RCC 7860 (cell line): ENCODE measurements around the gene MYO18B.
"Not testable (repeated sequence)": the region's sequence is repeated elsewhere in the genome, so short reads cannot be mapped to it uniquely, and the experiment has no call there.

Source experiments
- DNase-seq: peaks from one replicate; pipeline ENCODE4 v3.0.0-alpha.2; 2015; ENCODE audit warnings: low spot score
- FAIRE-seq: peaks from 2 replicates; lab custom pipeline; 2012; peaks lifted over from hg19 to GRCh38; lab: Jason Lieb, UNC

The MYO18B gene

DNA sequence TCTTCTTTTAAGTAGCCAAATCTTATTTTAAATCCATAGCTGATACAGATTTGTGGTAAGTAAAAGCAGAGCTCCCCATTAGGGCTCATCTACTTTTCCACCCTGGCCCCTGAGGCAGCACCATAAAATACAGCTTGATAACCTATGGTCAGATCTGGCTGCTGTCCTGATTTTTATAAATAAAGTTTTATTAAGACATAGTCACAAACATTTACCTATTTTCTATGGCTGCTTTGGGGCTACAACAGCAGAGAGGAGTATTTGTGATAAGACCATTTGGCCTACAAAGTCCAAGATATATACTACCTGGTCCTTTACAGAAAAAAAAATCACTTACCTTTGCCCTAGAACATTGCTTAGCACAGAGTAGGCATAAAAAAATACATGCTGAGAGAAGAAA is 227.3 kb downstream of the MYO18B start:
- FAIRE-seq (no peak), DNase-seq (no peak)

DNA sequence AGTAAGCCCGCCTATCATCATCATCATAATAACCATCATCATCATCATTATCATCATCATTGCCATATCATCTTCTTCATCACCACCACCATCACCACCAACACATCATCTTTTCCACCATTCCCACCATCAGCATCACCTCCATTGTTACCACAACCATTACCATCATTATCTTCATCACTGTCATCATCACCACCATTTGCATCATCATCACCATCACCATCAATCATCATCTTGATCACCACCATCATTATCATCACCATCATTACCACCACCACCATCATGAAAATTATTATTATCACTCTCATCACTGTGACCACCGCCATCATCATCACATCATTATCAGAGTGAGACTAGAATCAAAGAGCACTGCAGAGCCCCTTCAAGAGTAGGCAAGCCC is 227.9 kb downstream of the MYO18B start:
- FAIRE-seq (no peak), DNase-seq (no peak)

DNA sequence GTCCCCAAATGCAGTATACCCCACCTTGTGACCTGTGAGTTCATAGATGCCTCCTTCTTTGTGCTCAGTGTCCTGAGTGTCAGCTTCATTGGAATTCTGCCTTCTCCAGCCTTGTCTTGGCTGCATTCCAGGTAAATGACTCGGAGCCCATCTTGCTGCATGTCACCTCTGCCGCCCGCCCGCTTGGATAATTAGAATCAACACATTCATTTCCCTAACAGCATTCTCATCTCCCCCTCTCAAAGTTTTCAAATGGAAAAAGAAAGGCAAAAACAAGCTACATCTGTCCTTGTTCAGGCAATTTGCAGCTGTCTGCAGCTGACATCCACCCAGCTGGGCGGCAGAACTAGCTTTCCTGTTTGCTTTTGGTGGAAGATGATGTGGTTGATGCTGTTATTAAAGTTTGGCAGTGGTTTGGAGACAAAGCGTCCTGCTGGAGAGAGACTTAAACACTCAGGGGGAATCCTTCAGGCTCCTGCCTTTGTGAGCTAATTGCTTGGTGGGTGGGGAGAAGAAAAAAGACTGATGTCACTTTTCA is 228.5 kb downstream of the MYO18B start:
- no peak for FAIRE-seq
- DNase-seq: no peak

DNA sequence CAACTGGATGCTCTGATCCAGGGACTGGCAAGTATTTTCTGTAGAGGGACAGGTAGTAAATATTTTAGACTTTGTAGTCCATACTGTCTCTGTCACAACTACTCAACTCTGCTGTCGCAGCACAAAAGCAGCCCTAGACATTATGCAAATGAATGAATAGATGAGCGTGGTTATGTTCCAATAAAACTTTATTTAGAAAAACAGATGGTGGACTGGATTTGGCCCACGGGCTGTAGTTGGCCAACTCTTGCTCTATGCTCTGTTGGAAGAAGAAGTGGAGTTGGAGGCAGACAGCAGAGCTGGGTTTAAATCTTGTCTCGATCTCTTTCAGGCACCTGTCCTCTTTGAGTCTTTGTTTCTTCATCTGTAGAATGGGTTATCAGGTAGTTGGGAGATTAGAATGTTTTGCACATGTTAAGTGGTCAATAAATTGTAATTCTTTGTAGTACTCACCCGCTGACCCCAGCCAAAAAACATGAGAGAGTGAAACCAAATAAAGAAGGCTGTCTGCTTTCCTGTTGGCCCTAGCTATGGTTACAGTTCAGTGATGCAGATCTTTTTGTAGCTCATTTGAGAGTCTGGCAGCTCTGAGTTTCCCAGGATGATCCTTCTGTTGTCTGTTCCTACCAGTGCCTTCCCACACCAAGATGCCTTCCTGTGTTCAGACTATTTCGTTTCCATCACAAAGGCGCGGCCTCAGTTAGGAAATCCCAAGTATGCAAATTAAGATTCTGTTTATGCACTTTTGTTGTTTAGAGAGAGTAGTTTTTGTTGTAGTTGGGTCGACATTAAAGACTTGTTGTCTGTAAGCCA is 229.2 kb downstream of the MYO18B start:
- FAIRE-seq (no peak), DNase-seq (no peak)

DNA sequence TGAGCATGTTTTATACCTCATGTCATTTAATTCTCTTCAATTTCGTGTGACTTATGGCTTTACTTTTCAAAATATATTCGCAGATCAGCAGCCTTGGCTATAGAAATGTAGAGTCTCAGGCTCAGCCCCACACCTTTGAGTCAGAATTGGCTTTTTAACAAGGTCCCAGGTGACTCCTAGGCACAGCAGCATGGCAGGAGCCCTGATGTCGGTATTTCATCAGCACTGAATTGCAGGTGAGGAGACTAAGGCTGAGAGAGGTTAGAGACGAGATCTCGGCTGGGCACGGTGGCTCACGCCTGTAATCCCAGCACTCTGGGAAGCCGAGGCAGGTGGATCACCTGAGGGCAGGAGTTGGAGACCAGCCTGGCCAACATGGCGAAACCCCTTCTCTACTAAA is 230.4 kb downstream of the MYO18B start:
- FAIRE-seq (no peak), DNase-seq (no peak)

DNA sequence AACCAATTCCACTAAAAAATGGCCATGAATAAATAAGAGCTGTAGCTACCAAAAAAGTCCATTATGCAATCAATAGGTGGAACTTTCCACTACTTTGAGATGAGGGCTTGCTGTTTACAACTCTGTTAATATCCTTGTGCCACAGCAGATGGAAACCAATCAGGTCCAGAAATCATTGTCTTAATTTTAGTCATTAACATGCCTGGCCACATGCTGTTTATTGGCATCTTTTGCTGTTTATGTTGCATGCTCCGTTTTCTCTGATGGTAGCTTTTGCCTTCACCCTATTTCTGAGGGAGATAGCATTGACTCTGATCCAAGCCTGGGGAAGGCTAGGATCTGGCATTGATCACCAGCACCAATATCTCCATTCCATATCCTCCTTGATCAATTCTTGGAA is 234.4 kb downstream of the MYO18B start:
- no peak for FAIRE-seq
- no peak for DNase-seq

DNA sequence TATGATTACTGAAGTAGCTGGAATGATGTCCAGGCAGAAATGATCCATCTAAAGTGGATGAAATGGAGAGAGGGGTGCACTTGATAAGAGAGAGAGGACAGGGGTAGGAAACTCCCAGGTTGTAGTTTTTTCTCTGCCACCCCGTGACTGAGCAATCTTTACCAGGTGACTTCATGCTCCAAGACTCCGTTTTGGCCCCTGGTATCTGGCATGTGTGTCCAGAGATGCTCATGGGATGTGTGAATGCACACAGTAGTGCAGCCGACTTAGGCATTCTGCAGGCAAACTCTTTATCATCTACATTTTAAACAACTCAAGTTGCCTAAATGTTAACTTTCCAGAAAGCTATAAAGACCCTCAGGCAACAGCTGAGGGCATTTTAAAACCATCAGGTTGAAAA is 238.0 kb downstream of the MYO18B start:
- FAIRE-seq (no peak), DNase-seq (no peak)

DNA sequence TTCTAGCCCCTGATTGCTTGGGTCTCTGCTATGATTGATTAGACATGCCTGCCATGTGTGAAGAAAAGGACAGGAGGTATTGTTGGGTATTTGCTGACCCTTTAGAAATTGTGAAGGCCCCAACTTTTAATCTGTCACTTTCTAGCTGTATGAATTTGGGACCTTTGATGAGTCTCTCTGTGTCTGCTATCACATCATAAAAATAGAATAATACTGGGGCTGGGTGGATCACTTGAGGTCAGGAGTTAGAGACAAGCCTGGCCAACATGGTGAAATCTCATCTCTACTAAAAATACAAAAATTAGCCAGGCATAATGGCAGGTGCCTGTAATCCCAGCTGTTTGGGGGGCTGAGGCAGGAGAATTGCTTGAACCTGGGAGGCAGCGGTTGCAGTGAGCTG is 242.9 kb downstream of the MYO18B start:
- not testable (repeated sequence) for FAIRE-seq, DNase-seq

DNA sequence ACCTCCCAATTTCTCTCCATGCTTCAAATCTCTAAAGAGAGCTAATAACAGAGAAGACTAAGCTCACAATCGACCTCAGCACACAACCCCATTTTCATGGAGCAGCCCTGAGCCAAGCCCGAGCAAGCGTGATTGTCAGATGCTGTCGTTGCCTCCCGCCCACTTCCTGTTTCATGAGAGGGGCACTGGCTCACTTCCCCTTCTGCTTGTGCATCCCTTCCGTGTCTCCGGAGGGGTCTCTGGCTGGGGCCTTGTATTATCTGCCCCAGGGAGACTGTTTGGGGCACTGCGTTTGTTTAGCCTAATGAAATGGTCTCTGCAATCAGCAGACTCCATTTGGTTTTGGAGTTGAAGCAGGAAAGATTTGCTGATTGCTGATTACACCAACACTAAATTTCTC is 246.0 kb downstream of the MYO18B start:
- FAIRE-seq: no peak

DNA sequence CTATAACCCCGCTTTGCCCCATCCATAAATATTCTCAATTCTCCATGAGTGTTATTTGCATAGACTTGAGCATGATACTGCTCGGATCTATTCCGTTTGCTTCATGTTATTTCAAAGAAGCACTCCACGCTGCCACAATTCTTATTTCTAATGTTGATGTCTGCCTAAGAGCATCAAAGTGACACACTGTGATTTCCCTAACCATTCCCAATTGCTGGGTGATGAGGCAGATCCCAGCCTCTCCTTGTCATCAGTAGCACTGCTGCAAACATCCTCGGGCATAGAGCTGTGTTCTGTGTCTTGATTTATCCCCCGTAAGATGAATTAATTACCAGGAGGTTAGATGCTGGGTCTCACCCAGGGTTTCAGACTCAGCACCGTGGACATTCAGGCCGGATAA is 249.0 kb downstream of the MYO18B start:
- DNase-seq (no peak), FAIRE-seq (no peak)

More for the DNA sequence above, 246.0 kb downstream of the MYO18B start:
- DNase-seq: no peak

DNA sequence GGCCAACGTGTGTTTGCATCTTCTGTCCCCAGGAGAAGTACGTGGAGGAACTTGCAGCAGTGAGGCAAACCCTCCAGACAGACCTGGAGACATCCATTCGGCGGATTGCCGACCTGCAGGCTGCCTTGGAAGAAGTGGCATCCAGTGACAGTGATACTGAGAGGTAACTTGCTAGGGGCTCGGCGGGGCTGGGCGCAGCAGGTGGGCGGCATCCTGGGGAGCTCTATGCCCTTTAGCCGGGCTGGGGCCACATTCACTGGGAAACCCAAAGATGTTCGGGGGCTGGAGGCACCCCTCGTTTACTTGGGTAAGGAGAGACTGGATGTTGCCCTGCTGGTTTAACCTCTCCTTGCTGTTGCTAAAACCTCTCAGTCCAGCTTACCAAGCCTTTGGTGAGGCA is 250.3 kb downstream of the MYO18B start:
- DNase-seq (no peak), FAIRE-seq (no peak)

DNA sequence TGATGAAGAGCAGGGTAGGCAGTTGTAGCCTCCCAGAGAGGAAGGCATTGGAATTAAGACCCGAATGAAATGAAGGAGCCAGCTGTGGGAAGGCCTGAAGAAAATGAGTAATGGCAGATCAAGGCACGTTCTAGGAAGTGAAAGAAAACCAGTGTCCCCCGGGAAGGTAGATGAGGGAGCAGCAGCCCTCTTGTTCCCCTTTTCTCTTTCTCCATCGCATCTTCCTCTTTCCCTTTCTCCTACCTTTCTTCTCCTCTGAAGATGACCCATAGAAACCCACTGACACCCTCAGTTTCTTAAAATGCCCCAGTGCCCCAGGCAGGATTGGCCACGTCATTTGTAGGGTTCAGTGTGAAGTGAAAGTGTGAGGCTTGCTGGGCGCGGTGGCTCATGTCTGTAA is 254.7 kb downstream of the MYO18B start:
- DNase-seq: no peak
- FAIRE-seq: no peak

DNA sequence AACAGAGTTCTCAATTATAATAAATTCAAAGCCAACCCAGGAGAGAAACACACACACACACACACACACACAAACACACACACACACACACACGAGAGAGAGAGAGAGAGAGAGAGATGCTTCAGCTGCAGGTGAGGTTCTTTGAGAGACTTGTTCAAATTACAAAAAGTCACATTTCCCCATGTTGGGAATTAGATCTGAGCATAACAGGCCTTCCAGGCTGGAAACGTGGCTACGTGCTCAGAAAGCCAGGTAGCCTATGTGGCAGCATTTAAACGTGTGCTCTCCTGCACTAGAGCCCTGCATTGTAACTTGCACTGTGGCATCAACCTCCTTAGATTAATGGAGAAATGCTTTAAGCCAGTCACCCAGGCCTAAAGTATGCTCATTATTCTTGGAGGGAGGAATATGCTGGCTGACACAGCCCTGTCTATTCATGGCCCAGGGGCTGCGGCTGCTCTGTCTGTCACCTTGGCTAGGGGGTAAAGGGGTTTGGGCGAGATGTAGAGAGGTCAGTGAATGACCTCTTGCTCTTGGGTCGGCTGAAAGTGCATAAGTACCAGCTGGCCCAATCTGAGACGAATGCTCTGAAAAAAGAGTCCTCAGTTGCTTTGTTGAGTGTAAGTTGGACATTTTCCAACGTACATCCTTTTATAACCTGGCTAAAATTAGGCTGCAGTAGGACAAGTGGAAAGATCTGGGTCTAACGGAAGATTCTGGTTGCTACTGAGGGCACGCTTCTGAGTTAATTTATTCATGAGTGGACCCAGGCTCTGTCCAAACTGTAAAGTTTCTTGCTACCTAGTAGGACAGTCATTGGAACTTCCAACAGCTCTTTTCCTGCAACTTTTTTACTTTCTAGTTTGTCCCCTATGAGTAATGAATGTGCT is 256.1 kb downstream of the MYO18B start:
- DNase-seq (no peak), FAIRE-seq (no peak)

DNA sequence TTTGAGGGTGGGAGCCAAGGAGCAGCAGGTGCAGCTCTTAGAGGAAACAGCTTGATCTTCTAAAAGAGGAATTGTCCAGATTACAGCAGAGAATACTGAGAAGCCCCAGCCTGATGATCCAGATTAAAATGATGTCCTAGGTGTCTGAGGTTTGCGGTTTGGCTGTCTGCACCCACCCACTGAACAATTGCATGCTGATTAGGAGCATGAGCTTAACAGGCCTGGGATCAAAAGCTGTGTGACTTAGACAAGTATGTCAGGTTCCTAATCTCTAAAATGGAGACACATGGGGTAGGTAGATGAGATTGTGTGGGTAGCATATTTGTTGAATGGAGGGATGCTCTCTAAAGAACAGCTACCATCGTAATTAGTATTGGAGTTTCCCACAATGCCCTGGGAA is 260.5 kb downstream of the MYO18B start:
- FAIRE-seq: no peak
- DNase-seq: no peak

DNA sequence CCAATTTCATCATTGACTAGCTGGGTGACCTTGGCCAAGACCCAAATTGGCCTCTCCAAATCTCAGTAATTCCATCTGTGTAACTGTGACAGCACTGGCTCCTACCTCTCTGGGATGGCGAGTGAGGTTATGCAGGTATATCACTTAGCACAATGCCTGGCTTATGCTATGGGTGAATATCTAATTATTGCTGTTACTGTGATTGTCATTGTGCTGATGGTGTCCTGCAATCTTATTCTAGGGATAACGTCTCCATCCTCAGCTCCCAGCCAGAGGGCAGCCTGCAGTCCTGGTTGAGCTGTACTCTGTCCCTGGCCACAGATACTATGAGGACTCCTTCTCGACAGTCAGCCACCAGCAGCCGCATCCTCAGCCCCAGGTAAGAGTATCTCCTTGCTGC is 262.5 kb downstream of the MYO18B start:
- FAIRE-seq (no peak), DNase-seq (no peak)

DNA sequence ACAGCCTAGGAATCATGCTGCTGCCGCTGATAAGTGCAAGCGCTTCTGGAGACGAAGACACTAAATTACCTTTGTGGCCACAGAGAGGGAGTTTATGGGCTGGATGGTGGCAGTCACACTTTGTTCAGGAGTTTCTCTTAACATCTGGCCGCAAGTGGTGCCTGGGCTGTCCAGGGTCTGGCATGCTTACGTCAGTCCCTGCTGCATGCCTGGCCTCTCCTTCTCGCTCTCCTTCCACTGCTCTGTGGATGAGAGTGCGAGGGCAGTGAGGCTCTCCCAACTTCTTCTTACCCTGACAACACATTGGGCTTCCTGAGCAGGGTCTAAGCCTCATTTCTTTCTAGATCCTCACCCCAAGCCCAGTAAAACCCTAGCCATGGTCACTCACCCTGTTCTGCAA is 266.6 kb downstream of the MYO18B start:
- FAIRE-seq (no peak), DNase-seq (no peak)

DNA sequence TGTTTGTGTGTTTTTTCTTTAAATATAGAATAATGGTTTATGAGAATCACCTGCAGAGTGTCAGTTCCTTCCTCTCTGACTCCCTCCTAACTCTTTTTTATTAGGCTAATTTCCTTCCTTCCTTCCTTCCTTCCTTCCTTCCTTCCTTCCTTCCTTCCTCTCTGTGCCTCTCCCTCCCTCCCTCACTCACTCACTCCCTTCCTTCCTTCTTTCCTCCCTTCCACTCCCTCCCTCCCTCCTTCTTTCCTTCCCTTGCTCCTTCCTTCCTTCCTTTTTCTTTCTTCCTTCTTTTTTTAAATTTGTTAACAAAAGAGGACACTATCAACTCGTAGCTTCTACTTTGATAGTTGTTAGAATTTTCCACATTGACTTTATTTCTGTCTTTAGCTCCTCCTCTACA is 274.9 kb downstream of the MYO18B start:
- DNase-seq (no peak), FAIRE-seq (no peak)

DNA sequence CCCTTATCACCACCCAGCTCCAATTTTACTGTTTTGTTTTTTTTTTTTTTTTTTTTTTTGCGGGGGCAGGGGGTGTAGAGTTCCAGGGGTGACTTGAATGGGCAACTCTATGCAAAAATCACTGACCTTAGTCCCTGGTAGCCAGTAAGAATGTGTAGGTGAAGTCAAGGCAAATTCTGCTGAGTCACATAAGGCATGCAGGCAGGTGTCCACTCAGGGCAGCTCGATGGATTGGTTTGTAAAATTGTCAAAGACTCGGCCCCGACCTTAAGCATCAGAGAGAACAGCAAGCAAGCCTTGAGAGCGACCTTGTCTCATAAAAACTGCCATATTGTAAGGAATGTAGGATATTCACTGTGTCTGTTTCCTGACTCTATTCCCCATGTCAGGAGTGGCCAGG is 275.9 kb downstream of the MYO18B start:
- DNase-seq (no peak), FAIRE-seq (no peak)

DNA sequence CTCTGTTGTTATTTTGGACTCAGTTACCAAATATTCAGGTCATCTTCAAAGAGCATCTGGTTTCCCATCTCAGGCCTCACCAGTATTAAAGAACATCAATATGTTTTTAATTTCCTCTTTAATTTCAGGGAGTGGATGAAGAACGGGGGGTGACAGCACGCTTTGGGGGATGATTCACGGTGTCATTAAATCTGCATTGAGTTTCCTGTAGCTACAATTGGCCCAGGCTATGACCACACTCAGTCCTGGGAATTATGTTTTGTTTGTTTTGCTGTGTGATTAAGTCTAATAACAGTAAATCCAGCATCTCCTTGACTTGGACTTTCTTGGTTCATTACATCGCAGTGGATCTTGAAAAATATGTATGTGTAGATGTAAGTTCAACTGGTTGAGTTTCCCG is 277.6 kb downstream of the MYO18B start:
- no peak for FAIRE-seq

DNA sequence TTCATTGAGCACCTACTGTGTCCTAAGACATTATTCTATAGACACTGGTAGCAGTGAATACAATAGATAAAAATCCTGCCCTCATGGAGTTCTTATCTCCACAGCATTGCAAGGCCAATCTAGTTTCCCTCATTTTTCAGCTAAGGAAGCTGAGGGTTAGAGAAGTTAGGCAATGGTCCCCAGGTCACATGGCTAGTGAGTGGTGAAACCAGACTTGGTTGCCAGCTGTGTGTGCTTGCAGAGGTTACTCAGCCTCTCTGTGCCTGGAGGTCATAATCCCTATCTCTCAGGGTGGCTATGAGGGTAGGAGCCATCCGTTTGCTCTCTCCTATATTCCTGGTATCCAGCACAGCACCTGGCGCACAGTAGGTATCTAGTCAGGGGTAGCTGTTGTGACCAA is 279.5 kb downstream of the MYO18B start:
- FAIRE-seq: no peak
- DNase-seq: no peak

More for the DNA sequence above, 277.6 kb downstream of the MYO18B start:
- DNase-seq: no peak

DNA sequence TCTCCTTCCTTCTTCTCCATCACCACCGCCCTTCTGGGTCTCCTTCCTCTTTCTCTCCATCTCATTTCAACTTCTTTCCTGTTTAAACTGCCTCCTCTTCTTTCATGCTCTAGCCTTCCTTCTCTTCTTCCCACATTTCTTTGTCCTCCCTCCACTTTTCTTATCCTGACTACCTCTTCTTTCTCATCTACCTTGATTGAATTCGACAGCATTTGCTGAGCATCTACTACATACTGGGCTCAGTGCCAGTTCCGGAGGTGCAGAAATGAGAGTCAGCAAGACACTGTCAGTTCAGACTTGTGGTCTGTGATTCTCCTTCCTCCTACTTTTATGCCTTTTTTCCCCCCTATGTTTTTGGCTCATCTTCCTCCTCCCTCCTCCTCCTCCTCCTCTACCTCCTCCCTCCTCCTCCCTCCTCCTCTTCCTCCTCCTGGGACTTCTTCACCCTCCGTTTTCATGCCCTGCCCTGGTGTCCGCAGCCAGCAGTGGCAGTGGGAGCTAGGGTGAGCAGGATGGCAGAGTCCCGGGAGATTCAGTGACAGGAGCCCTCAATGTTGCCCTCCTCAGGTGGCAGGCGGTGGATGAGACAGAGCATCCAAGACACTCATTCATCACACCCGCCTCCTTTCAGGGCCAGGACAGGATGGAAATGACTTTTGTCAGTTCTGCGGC is 281.3 kb downstream of the MYO18B start:
- DNase-seq: no peak
- no peak for FAIRE-seq
